T-cell (primary cell): ENCODE data around the gene MRAS. TPM values are rescaled to one million over a fixed set of nuclear protein-coding genes. Genes with fewer than 3 reads are reported as not detected.
"Not testable (repeated sequence)": the region's sequence is repeated elsewhere in the genome, so short reads cannot be mapped to it uniquely, and the experiment has no call there.

Experiments used
- ATAC-seq, 4 experiments: fragments of 200-7000 bp in 3 of 4; fragments of 150-1000 bp in 1 of 4; cut with Tn5 transposase; replicated peaks in 1 of 4; 1 replicate in 3 of 4; 2 replicates in 1 of 4; pipeline ENCODE4 v1.10.0; 2021; ENCODE audit warnings: moderate library complexity in 3 of 4, mild to moderate bottlenecking in 2 of 4, moderate number of reproducible peaks in 1 of 4
- CTCF ChIA-PET, 2 donors: fragments of 300-600 bp; sonication (Branson Sonifier 250); formaldehyde crosslinking; loops; one replicate each; lab custom pipeline; 2022; ENCODE audit warnings: antibody characterized with exemption in 2 of 2; lab: Charles Lee
- POLR2A ChIA-PET, 2 donors: fragments of 300-600 bp; sonication (Branson Sonifier 250); formaldehyde crosslinking; loops; one replicate each; lab custom pipeline; 2022; ENCODE audit warnings: antibody characterized with exemption in 2 of 2; lab: Charles Lee
- DNase-seq, 35 experiments: peaks; one replicate each; pipeline versions ENCODE4 v3.0.0 to v3.0.0-alpha.2; 2013 to 2023
- H3K27ac ChIP-seq: one replicate; pipeline ENCODE4 v1.5.1; 2013; ENCODE audit warnings: low read length
- H3K27me3 ChIP-seq, 2 experiments: replicated peaks in 1 of 2; 1 replicate in 1 of 2; 2 replicates in 1 of 2; pipeline versions ENCODE4 v1.6.1 to v1.7.0; 2013; ENCODE audit warnings: low read length in 1 of 2, mixed read lengths in 1 of 2; ENCODE audit not compliant: control insufficient read depth in 2 of 2, insufficient read depth in 2 of 2; ENCODE audit errors: extremely low read depth in 1 of 2
- H3K36me3 ChIP-seq, 2 donors: 1 replicate in 1 of 2; 2 replicates in 1 of 2; pipeline versions ENCODE4 v1.6.1 to v1.7.0; 2013; ENCODE audit warnings: low read length in 1 of 2; ENCODE audit not compliant: control insufficient read depth in 2 of 2, insufficient read depth in 1 of 2; ENCODE audit errors: extremely low read depth in 1 of 2
- H3K4me1 ChIP-seq, 2 experiments: 1 replicate in 1 of 2; 2 replicates in 1 of 2; pipeline versions ENCODE4 v1.6.1 to v1.7.0; 2013; ENCODE audit warnings: low read length in 2 of 2, mixed read lengths in 1 of 2; ENCODE audit not compliant: insufficient read depth in 2 of 2, control insufficient read depth in 1 of 2; ENCODE audit errors: extremely low read depth in 1 of 2
- H3K4me3 ChIP-seq, 2 donors: 1 replicate in 1 of 2; 2 replicates in 1 of 2; pipeline versions ENCODE4 v1.5.1 to v1.7.0; 2013; ENCODE audit warnings: mild to moderate bottlenecking in 2 of 2, low read length in 1 of 2, moderate library complexity in 1 of 2; ENCODE audit not compliant: control insufficient read depth in 1 of 2; ENCODE audit errors: extremely low read depth in 1 of 2
- H3K9me3 ChIP-seq: 2 replicates; pipeline ENCODE4 v1.7.0; 2013
- H3K27ac Mint-ChIP-seq, 2 donors: one replicate each; pipeline ENCODE4 v1.8.0; 2020 to 2021; ENCODE audit warnings: mild to moderate bottlenecking in 2 of 2, mixed read lengths in 2 of 2
- H3K27me3 Mint-ChIP-seq, 2 donors: one replicate each; pipeline ENCODE4 v1.8.0; 2021 to 2022; ENCODE audit warnings: mixed read lengths in 2 of 2
- H3K36me3 Mint-ChIP-seq: one replicate; pipeline ENCODE4 v1.8.0; 2021; ENCODE audit warnings: mixed read lengths
- H3K4me1 Mint-ChIP-seq, 3 donors: one replicate each; pipeline ENCODE4 v1.8.0; 2020 to 2022; ENCODE audit warnings: mixed read lengths in 3 of 3, mild to moderate bottlenecking in 1 of 3
- H3K4me3 Mint-ChIP-seq, 3 donors: one replicate each; pipeline ENCODE4 v1.8.0; 2020 to 2022; ENCODE audit warnings: mild to moderate bottlenecking in 3 of 3, mixed read lengths in 3 of 3, moderate library complexity in 3 of 3
- H3K9me3 Mint-ChIP-seq, 3 donors: one replicate each; pipeline ENCODE4 v1.8.0; 2020 to 2022; ENCODE audit warnings: mixed read lengths in 3 of 3
- WGBS: methylation state at CpG from one replicate; pipeline ENCODE4 v1.1.5; 2013; ENCODE audit warnings: missing lambda C conversion rate; ENCODE audit not compliant: insufficient coverage; 5-methylcytosine and 5-hydroxymethylcytosine counted together
- total RNA-seq, 35 experiments: library from RNA in 6 of 35; stranded (reverse) in 6 of 35; fragments of 120-200 nt in 1 of 35; gene quantifications; one replicate each; pipeline versions ENCODE4 v1.2.1 to v1.2.4 and lab custom pipeline; 2013 to 2026

The MRAS gene
- total RNA-seq, 5 donors from 2014 or later (not counting 1 experiment from before 2014, with no cell fraction given) = 0.28 to 0.49 (median 0.42) TPM; not detected in 1

DNA sequence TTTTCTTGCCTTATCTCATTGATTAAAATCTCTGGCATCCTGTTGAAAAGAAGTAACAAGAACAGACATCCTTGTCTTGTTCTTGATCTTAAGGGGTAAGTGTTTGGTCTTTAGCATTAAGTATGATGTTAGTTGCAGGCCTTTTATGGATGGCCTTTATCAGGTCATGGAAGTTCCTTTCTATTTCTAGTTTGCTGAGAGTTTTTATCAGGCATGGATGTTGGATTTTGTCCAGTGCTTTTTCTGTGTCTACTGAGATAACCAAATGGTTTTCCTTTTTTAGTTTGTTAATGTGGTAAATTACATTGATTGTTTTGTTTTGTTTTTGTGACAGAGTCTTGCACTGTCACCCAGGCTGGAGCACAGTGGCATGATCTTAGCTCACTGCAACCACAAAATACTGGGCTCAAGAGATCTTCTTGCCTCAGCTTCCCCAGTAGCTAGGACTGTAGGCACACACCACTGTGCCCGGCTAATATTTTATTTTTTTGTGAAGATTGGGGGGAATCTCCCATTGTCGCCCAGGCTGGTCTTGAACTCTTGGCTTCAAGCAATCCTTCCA lies 26.3 kb downstream of the MRAS start:
- H3K4me3 Mint-ChIP-seq = no peak overlapping the region
- Histone ChIP-seq H3K4me3 (no peak overlapping the region), H3K4me1 (no peaks in the 10 kb centered on the region), H3K9me3 (no peaks in the 10 kb centered on the region), H3K27ac (no peak overlapping the region), H3K36me3 (no peaks in the 10 kb centered on the region), H3K27me3 (peaks cover 0 to 7% of the 10 kb centered on the region in 2 experiments)
- CTCF ChIA-PET = no interaction called here
- H3K27ac Mint-ChIP-seq = no peak overlapping the region
- H3K4me1 Mint-ChIP-seq = no peaks in the 10 kb centered on the region
- peaks cover 14 to 22% of the 10 kb centered on the region in 2 donors for H3K27me3 Mint-ChIP-seq
- POLR2A ChIA-PET = no interaction called here
- no CpG with 5 or more reads among the region's 2 CpGs for WGBS
- ATAC-seq = no peak
- H3K36me3 Mint-ChIP-seq = no peaks in the 10 kb centered on the region
- H3K9me3 Mint-ChIP-seq = no peaks in the 10 kb centered on the region
- DNase-seq = no peak

DNA sequence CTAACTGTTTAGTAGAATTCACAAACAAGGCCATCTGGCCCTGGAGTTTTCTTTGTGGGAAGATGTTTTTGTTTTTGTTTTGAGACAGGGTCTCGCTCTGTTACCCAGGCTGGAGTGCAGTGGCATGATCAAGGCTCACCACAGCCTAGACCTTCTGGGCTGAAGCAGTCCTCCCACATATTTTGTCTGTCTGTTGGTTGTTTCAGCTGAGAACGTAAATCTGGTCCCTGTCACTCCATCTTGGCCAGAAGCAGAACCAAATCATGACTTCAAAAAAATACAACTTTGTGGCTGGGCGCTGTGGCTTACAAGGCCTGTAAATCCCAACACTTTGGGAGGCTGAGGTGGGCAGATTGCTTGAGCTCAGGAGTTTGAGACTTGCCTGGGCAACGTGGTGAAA lies 27.1 kb downstream of the MRAS start:
- DNase-seq = no peak
- no peak for ATAC-seq

DNA sequence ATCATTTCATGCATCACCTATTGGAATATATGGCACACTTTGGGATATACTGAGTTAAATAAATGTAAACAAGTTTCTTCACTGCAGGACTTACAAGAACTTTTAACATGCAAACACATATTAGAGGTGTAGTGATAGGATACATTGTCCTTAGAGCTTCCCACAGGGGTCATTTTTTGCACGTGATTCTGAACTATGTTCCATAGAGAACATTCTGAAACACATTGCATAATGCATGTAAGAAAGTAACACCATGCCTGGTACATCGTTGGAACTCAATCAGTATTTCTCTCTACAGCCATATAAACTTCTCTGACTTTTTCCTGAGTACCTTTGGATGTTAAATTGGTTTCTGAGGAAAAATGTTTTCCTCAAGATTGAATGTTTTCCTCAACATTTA lies 28.3 kb downstream of the MRAS start:
- CTCF ChIA-PET = no interaction called here
- POLR2A ChIA-PET = no interaction called here
- ATAC-seq (no peak), DNase-seq (no peak)
- Histone ChIP-seq H3K9me3 (no peaks in the 10 kb centered on the region), H3K27me3 (peaks cover 0 to 3% of the 10 kb centered on the region in 2 experiments), H3K36me3 (no peaks in the 10 kb centered on the region), H3K4me1 (no peaks in the 10 kb centered on the region), H3K27ac (no peak overlapping the region), H3K4me3 (no peak overlapping the region)
- no CpG with 5 or more reads among the region's 2 CpGs for WGBS
- Mint-ChIP-seq H3K9me3 (no peaks in the 10 kb centered on the region), H3K36me3 (no peaks in the 10 kb centered on the region), H3K27me3 (peaks cover 6% of the 10 kb centered on the region in 2 donors), H3K4me3 (no peak overlapping the region), H3K4me1 (no peaks in the 10 kb centered on the region), H3K27ac (no peak overlapping the region)

More for the DNA sequence above, 27.1 kb downstream of the MRAS start:
- H3K27me3 ChIP-seq = peaks cover 0 to 3% of the 10 kb centered on the region in 2 experiments
- H3K9me3 ChIP-seq = no peaks in the 10 kb centered on the region
- Mint-ChIP-seq H3K4me3 (no peak overlapping the region), H3K4me1 (no peaks in the 10 kb centered on the region), H3K27me3 (peaks cover 14 to 16% of the 10 kb centered on the region in 2 donors), H3K27ac (no peak overlapping the region), H3K9me3 (no peaks in the 10 kb centered on the region), H3K36me3 (no peaks in the 10 kb centered on the region)
- H3K4me3 ChIP-seq = no peak overlapping the region
- ChIA-PET POLR2A (no interaction called here), CTCF (no interaction called here)
- WGBS = no CpG with 5 or more reads among the region's 4 CpGs
- no peaks in the 10 kb centered on the region for H3K36me3 ChIP-seq
- H3K27ac ChIP-seq = no peak overlapping the region
- H3K4me1 ChIP-seq = no peaks in the 10 kb centered on the region

DNA sequence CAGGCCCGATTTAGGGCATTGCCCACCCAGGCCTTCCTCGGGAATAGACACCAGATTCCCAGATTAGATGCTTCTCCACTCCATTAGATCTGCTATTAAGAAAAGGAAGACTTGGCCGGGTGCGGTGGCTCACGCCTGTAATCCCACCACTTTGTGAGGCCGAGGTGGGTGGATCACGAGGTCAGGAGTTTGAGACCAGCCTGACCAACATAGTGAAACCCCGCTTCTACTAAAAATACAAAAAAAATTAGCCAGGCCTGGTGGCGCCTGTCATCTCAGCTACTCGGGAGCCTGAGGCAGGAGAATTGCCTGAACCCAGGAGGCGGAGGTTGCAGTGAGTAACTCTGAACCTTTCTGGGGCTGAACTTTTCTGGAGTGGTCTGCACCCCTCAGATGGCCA lies 28.8 kb downstream of the MRAS start:
- H3K36me3 Mint-ChIP-seq, POLR2A ChIA-PET, DNase-seq, H3K4me3 Mint-ChIP-seq, H3K4me1 ChIP-seq, H3K27ac ChIP-seq, ATAC-seq, H3K27me3 Mint-ChIP-seq, H3K4me3 ChIP-seq, H3K27ac Mint-ChIP-seq, H3K27me3 ChIP-seq, H3K4me1 Mint-ChIP-seq, H3K9me3 ChIP-seq, H3K9me3 Mint-ChIP-seq, CTCF ChIA-PET, H3K36me3 ChIP-seq: not testable (repeated sequence)
- WGBS = 87% methylated on average over 8 of the region's 11 CpGs

DNA sequence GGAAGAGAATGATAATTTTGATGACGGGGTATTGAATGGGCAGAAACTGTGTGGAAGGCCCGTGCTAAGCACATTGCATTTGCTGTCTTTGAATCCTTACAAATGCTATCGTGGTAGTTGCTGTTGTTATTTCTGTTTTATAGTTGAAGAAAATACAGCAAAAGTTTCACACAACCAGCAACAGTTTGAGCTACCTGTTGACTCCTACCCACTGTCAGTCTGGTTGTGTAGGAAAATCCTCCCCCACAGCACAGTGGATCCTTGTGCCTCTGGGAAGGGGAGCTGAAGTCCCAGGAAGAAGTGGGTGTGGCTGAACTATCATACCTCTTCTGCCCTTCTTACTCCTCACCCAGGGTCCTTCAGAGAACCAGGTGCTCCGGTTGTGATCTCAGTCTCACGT lies 29.4 kb downstream of the MRAS start:
- no peaks in the 10 kb centered on the region for H3K36me3 Mint-ChIP-seq

DNA sequence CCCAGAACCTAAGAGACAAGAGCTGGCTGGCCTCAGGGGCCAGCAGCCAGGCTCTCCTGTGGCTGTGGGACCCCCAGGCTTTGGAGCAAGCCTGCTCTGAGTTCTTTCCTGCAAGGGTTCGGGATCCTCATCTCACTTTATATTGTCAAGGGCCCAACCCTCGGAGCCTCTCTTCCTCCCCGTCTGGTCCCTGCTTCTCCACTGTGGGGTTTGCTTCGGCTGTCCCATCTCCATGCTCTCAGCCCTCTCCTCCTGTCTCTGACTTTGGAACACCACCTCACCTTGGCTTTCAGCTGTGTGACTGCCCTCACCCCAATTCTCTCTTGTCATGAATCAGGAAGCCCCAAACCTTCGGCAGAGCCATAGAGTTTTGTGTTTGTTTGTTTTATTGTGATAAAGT lies 30.0 kb downstream of the MRAS start:
- Mint-ChIP-seq H3K4me3 (no peak overlapping the region), H3K36me3 (no peaks in the 10 kb centered on the region), H3K9me3 (no peaks in the 10 kb centered on the region), H3K27ac (no peak overlapping the region), H3K27me3 (peaks cover 0 to 3% of the 10 kb centered on the region in 2 donors), H3K4me1 (no peaks in the 10 kb centered on the region)
- Histone ChIP-seq H3K9me3 (no peaks in the 10 kb centered on the region), H3K4me1 (no peaks in the 10 kb centered on the region), H3K27me3 (peaks cover 0 to 5% of the 10 kb centered on the region in 2 experiments), H3K27ac (no peak overlapping the region), H3K36me3 (no peaks in the 10 kb centered on the region), H3K4me3 (no peak overlapping the region)
- ATAC-seq = no peak
- DNase-seq = no peak
- CTCF ChIA-PET = no interaction called here
- POLR2A ChIA-PET = no interaction called here
- WGBS = 93% methylated on average over 4 of the region's 5 CpGs

More for the DNA sequence above, 29.4 kb downstream of the MRAS start:
- Mint-ChIP-seq H3K4me1 (no peaks in the 10 kb centered on the region), H3K4me3 (no peak overlapping the region), H3K27me3 (peaks cover 3% of the 10 kb centered on the region in 2 donors), H3K9me3 (no peaks in the 10 kb centered on the region), H3K27ac (no peak overlapping the region)
- Histone ChIP-seq H3K27ac (no peak overlapping the region), H3K4me1 (no peaks in the 10 kb centered on the region), H3K9me3 (no peaks in the 10 kb centered on the region), H3K27me3 (peaks cover 0 to 5% of the 10 kb centered on the region in 2 experiments), H3K4me3 (no peak overlapping the region), H3K36me3 (no peaks in the 10 kb centered on the region)
- 75% methylated on average over 4 of the region's 5 CpGs for WGBS
- no peak for ATAC-seq
- DNase-seq = no peak
- CTCF ChIA-PET = no interaction called here
- POLR2A ChIA-PET = no interaction called here
